T-helper 2 cell treated with Interferon-gamma antibody and Interleukin-4, amounts not matched to agents 100 ng/mL and 5 ng/mL, for 36 hours (primary cell): ENCODE results near the gene ZNF618. TPM values are rescaled to one million over a fixed set of nuclear protein-coding genes. Genes with fewer than 3 reads are reported as not detected.

Experiments
- intact Hi-C: fragments of 100-400 bp; cut with micrococcal nuclease; formaldehyde crosslinking; loops from one replicate; pipeline ENCODE4 v1.15.1; 2023
- total RNA-seq: library from RNA; stranded (reverse); gene quantifications from 2 replicates; pipeline ENCODE4 v1.2.3, GENCODE V29; 2022

ZNF618 gene
- total RNA-seq, 1 donor from 2014 or later = 0.36 TPM

- intact Hi-C loops = no loop called here
Observed at GRCh38 chr9:113932906-113933584, 56.9 kb downstream of the ZNF618 start.

- intact Hi-C loops = no loop called here
Observed at GRCh38 chr9:113933671-113934070, 57.6 kb downstream of the ZNF618 start.

- intact Hi-C loops = no loop called here
Observed at GRCh38 chr9:113934167-113934828, 58.2 kb downstream of the ZNF618 start.

- intact Hi-C loops = no loop called here
Observed at GRCh38 chr9:113934829-113935676, 58.9 kb downstream of the ZNF618 start.

GRCh38 chr9:113935677-113936380 is 59.7 kb downstream of the ZNF618 start:
- intact Hi-C loops = no loop called here

- intact Hi-C loops = no loop called here
Observed at GRCh38 chr9:113940077-113940476, 64.0 kb downstream of the ZNF618 start.

GRCh38 chr9:113941056-113941455 is 64.9 kb downstream of the ZNF618 start:
- intact Hi-C loops = no loop called here

- intact Hi-C loops = no loop called here
Observed at GRCh38 chr9:113941526-113941925, 65.4 kb downstream of the ZNF618 start.

- intact Hi-C loops = no loop called here
Observed at GRCh38 chr9:113943112-113944009, 67.3 kb downstream of the ZNF618 start.

- intact Hi-C loops = no loop called here
Observed at GRCh38 chr9:113945784-113946183, 69.7 kb downstream of the ZNF618 start.

GRCh38 chr9:113946496-113947115 is 70.5 kb downstream of the ZNF618 start:
- intact Hi-C loops = no loop called here

- intact Hi-C loops = no loop called here
Observed at GRCh38 chr9:113947941-113948340, 71.8 kb downstream of the ZNF618 start.

- intact Hi-C loops = no loop called here
Observed at GRCh38 chr9:113948891-113949570, 72.9 kb downstream of the ZNF618 start.

GRCh38 chr9:113949571-113950078 is 73.5 kb downstream of the ZNF618 start:
- intact Hi-C loops = no loop called here

GRCh38 chr9:113950195-113951031 is 74.3 kb downstream of the ZNF618 start:
- intact Hi-C loops = no loop called here

GRCh38 chr9:113951032-113951372 is 74.9 kb downstream of the ZNF618 start:
- intact Hi-C loops = no loop called here

GRCh38 chr9:113952676-113953075 is 76.6 kb downstream of the ZNF618 start:
- intact Hi-C loops = no loop called here

GRCh38 chr9:113953531-113953930 is 77.4 kb downstream of the ZNF618 start:
- intact Hi-C loops = no loop called here
